Breast epithelium (tissue), 4 donors: ENCODE results near the gene REC114. TPM values are rescaled to one million over a fixed set of nuclear protein-coding genes. Genes with fewer than 3 reads are reported as not detected.

Experiments
- DNase-seq, 2 donors: peaks; one replicate each; pipeline ENCODE4 v3.0.0-alpha.2; 2019; ENCODE audit warnings: low spot score in 2 of 2
- H3K27ac ChIP-seq, 2 donors: fragments of 200-600 bp; sonication (generic) in 1 of 2; one replicate each; pipeline ENCODE4 v1.5.1; 2016 to 2019; ENCODE audit warnings: mild to moderate bottlenecking in 1 of 2
- H3K27me3 ChIP-seq, 2 donors: fragments of 200-600 bp; sonication (generic) in 1 of 2; one replicate each; pipeline versions ENCODE4 v1.5.1 to v1.6.0; 2017 to 2019; ENCODE audit warnings: control low read depth in 1 of 2, mild to moderate bottlenecking in 1 of 2
- H3K36me3 ChIP-seq: fragments of 200-600 bp; one replicate; pipeline ENCODE4 v1.5.1; 2019
- H3K4me1 ChIP-seq, 2 donors: fragments of 200-600 bp; sonication (generic); one replicate each; pipeline ENCODE4 v1.5.1; 2016 to 2019; ENCODE audit warnings: control low read depth in 1 of 2
- H3K4me3 ChIP-seq, 3 donors: fragments of 200-600 bp; sonication (generic); 1 replicate in 2 of 3; 2 replicates in 1 of 3; pipeline ENCODE4 v1.5.1; 2016 to 2019; ENCODE audit warnings: mild to moderate bottlenecking in 3 of 3, moderate library complexity in 2 of 3
- H3K9me3 ChIP-seq, 2 donors: fragments of 200-600 bp; sonication (generic) in 1 of 2; one replicate each; pipeline ENCODE4 v1.5.1; 2016 to 2019; ENCODE audit warnings: control low read depth in 1 of 2
- POLR2A ChIP-seq: fragments of 450-650 bp; IDR thresholded peaks from one replicate; pipeline ENCODE4 v1.6.1; 2016; ENCODE audit warnings: antibody characterized with exemption, mild to moderate bottlenecking, moderate library complexity
- POLR2AphosphoS5 ChIP-seq, 3 donors: sonication (generic); formaldehyde crosslinking; IDR thresholded peaks; one replicate each; pipeline ENCODE4 v1.6.1; 2017; ENCODE audit warnings: antibody characterized with exemption in 3 of 3
- intact Hi-C: fragments of 100-400 bp; cut with DNase I; formaldehyde crosslinking; loops from one replicate; pipeline ENCODE4 v1.15.1; 2023; ENCODE audit warnings: low total_unique reads
- total RNA-seq, 3 donors: library from RNA; depleted of rRNA; stranded (reverse); fragments of >200 nt; gene quantifications; one replicate each; pipeline ENCODE4 v1.1.0, GENCODE V29; 2016
- TF ChIP-seq, protein P1 (sequence below), 3 donors: fragments of 450-650 bp; IDR thresholded peaks; one replicate each; pipeline ENCODE4 v1.5.1; 2016 to 2017; ENCODE audit warnings: antibody characterized with exemption in 3 of 3, mild to moderate bottlenecking in 3 of 3, moderate library complexity in 3 of 3

The REC114 gene
- total RNA-seq, 3 donors from 2014 or later = not detected

DNA sequence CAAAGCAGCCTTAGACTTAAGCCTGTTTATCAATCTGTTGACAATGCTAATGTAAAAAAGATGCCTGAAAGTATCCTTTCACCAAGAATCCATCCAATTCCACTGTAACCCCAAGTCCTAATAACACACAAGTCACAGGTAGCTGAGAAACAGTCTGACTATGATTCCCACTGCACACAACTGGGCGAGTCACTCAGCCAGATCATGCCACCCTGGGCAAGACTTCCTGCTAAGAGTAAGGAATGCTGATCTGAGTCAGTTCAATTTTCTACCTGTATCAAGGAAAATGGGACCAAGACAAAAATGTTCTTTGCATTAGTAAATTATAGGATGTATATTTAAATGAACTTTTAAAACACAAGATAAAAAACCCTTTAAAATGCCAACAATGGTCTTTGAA is 157.0 kb downstream of the REC114 start:
- no peaks in the 10 kb centered on the region for H3K27me3 ChIP-seq
- intact Hi-C loops = loop anchor here (5.0 to 10.0 kb wide), 2 partner anchors 133 to 875 kb away; no protein-coding TSS in a partner anchor
- no peak for DNase-seq
- TF ChIP-seq, protein P1, sequence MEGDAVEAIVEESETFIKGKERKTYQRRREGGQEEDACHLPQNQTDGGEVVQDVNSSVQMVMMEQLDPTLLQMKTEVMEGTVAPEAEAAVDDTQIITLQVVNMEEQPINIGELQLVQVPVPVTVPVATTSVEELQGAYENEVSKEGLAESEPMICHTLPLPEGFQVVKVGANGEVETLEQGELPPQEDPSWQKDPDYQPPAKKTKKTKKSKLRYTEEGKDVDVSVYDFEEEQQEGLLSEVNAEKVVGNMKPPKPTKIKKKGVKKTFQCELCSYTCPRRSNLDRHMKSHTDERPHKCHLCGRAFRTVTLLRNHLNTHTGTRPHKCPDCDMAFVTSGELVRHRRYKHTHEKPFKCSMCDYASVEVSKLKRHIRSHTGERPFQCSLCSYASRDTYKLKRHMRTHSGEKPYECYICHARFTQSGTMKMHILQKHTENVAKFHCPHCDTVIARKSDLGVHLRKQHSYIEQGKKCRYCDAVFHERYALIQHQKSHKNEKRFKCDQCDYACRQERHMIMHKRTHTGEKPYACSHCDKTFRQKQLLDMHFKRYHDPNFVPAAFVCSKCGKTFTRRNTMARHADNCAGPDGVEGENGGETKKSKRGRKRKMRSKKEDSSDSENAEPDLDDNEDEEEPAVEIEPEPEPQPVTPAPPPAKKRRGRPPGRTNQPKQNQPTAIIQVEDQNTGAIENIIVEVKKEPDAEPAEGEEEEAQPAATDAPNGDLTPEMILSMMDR (IDR thresholded peaks at IDR 0.05) = no peak
- TF ChIP-seq POLR2AphosphoS5 (IDR thresholded peaks at IDR 0.05) (no peak), POLR2A (no peak)
- no peaks in the 10 kb centered on the region for H3K36me3 ChIP-seq
- no peak overlapping the region for H3K27ac ChIP-seq
- H3K4me1 ChIP-seq = peaks cover 2 to 27% of the 10 kb centered on the region in 2 donors
- no peaks in the 10 kb centered on the region for H3K9me3 ChIP-seq
- H3K4me3 ChIP-seq = no peak overlapping the region

- Histone ChIP-seq H3K9me3 (no peaks in the 10 kb centered on the region), H3K27ac (peak overlapping the region; percentile 15 to 71), H3K4me3 (no peak overlapping the region), H3K27me3 (no peaks in the 10 kb centered on the region), H3K36me3 (no peaks in the 10 kb centered on the region), H3K4me1 (peaks cover 2 to 27% of the 10 kb centered on the region in 2 donors)
- intact Hi-C loops = loop anchor here (5.0 to 10.0 kb wide), 2 partner anchors 133 to 876 kb away; no protein-coding TSS in a partner anchor
- TF ChIP-seq, protein P1 (IDR thresholded peaks at IDR 0.05) = no peak
- TF ChIP-seq POLR2A = no peak
- DNase-seq = no peak
Observed at GRCh38 chr15:73600413-73601335, 157.7 kb downstream of the REC114 start.

- Histone ChIP-seq H3K27ac (peak overlapping the region; percentile 71 to 74), H3K4me3 (no peak overlapping the region), H3K9me3 (no peaks in the 10 kb centered on the region), H3K36me3 (no peaks in the 10 kb centered on the region), H3K4me1 (peaks cover 2 to 25% of the 10 kb centered on the region in 2 donors), H3K27me3 (no peaks in the 10 kb centered on the region)
- intact Hi-C loops = loop anchor here (5.0 to 10.0 kb wide), 2 partner anchors 134 to 877 kb away; no protein-coding TSS in a partner anchor
- DNase-seq = peak; percentile 56 to 61
- TF ChIP-seq, protein P1 (IDR thresholded peaks at IDR 0.05) = no peak
- TF ChIP-seq POLR2AphosphoS5 (IDR thresholded peaks at IDR 0.05) (no peak), POLR2A (no peak)
Observed at GRCh38 chr15:73601451-73602445, 158.8 kb downstream of the REC114 start.

- H3K4me1 ChIP-seq = peaks cover 2 to 25% of the 10 kb centered on the region in 2 donors
- H3K9me3 ChIP-seq = no peaks in the 10 kb centered on the region
- no peak overlapping the region for H3K4me3 ChIP-seq
- H3K27ac ChIP-seq = peak overlapping the region; percentile 71 to 74
- no peaks in the 10 kb centered on the region for H3K27me3 ChIP-seq
- TF ChIP-seq, protein P1 (IDR thresholded peaks at IDR 0.05) = no peak
- TF ChIP-seq POLR2AphosphoS5 (IDR thresholded peaks at IDR 0.05) (no peak), POLR2A (no peak)
- no peak for DNase-seq
- no peaks in the 10 kb centered on the region for H3K36me3 ChIP-seq
- intact Hi-C loops = loop anchor here (5.0 to 10.0 kb wide), 2 partner anchors 135 to 878 kb away; no protein-coding TSS in a partner anchor
Observed at GRCh38 chr15:73602446-73602843, 159.5 kb downstream of the REC114 start.
